ENCODE data around the gene OR8G1.
"Not testable (repeated sequence)": the region's sequence is repeated elsewhere in the genome, so short reads cannot be mapped to it uniquely, and the experiment has no call there.

- not testable (repeated sequence) for TF ChIP-seq CTCF (IDR thresholded peaks at IDR 0.05); POLR2A (IDR thresholded peaks at IDR 0.05; ENCODE audit: low read depth); POLR2AphosphoS5 (IDR thresholded peaks at IDR 0.05)
Observed at GRCh38 chr11:124265041-124265440, 24.1 kb downstream of the OR8G1 start.

Measured in esophagus muscularis mucosa (tissue), 3 donors.